ENCODE results near the gene DLX3. TPM values are rescaled to one million over a fixed set of nuclear protein-coding genes. Genes with fewer than 3 reads are reported as not detected.

Gene DLX3
- total and polyA plus RNA-seq, 4 donors = not detected

GRCh38 chr17:49990921-49991320, 4.1 kb downstream of the DLX3 start (continued):
- TF ChIP-seq, protein P1, sequence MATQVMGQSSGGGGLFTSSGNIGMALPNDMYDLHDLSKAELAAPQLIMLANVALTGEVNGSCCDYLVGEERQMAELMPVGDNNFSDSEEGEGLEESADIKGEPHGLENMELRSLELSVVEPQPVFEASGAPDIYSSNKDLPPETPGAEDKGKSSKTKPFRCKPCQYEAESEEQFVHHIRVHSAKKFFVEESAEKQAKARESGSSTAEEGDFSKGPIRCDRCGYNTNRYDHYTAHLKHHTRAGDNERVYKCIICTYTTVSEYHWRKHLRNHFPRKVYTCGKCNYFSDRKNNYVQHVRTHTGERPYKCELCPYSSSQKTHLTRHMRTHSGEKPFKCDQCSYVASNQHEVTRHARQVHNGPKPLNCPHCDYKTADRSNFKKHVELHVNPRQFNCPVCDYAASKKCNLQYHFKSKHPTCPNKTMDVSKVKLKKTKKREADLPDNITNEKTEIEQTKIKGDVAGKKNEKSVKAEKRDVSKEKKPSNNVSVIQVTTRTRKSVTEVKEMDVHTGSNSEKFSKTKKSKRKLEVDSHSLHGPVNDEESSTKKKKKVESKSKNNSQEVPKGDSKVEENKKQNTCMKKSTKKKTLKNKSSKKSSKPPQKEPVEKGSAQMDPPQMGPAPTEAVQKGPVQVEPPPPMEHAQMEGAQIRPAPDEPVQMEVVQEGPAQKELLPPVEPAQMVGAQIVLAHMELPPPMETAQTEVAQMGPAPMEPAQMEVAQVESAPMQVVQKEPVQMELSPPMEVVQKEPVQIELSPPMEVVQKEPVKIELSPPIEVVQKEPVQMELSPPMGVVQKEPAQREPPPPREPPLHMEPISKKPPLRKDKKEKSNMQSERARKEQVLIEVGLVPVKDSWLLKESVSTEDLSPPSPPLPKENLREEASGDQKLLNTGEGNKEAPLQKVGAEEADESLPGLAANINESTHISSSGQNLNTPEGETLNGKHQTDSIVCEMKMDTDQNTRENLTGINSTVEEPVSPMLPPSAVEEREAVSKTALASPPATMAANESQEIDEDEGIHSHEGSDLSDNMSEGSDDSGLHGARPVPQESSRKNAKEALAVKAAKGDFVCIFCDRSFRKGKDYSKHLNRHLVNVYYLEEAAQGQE (IDR thresholded peaks at IDR 0.05) = no peak

DNA sequence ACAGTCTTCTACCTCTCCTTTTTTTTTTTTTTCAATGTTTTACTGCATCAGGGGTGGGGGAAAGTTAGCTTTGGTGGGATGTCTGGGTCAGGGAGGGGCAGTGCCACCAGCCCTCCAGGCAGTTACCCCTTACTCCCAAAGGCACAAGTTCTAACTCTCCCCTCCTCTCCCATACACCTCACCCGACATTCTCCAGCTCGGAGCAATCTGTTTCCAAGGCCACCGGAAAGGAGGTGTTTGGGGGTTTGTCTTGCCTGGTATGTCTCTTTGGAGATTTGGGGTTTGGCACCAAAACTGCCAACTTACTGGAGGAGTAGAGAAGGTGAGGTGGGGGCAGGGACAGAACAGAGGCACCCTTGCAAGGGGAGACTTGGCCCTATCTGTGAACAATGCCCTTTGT, 4.7 kb downstream of the DLX3 start:
- peaks cover under 1 to 15% (median 10%) of the 10 kb centered on the region in 4 donors for H3K27me3 ChIP-seq (ENCODE audit: control insufficient read depth in 4 of 4, insufficient read depth in 4 of 4, low read length in 3 of 4)
- 32% methylated on average over 3 of the region's 3 CpGs for WGBS
- H3K36me3 ChIP-seq (ENCODE audit: control insufficient read depth in 4 of 4, insufficient read depth in 3 of 4, low read depth in 1 of 4, low read length in 3 of 4) = no peaks in the 10 kb centered on the region
- H3K4me3 ChIP-seq (ENCODE audit: low read depth in 1 of 3, low read length in 3 of 3) = no peak overlapping the region
- no peak for DNase-seq (ENCODE audit: low spot score)
- peaks cover 6 to 23% (median 14%) of the 10 kb centered on the region in 4 donors for H3K4me1 ChIP-seq (ENCODE audit: control insufficient read depth in 4 of 4, insufficient read depth in 4 of 4, low read length in 3 of 4)
- H3K27ac ChIP-seq (ENCODE audit: low read depth in 1 of 2, low read length in 2 of 2) = no peak overlapping the region
- H3K9ac ChIP-seq (ENCODE audit: low read depth in 1 of 2, low read length in 2 of 2) = no peak overlapping the region
- no peaks in the 10 kb centered on the region for H3K9me3 ChIP-seq (ENCODE audit: control insufficient read depth in 4 of 4, low read length in 3 of 4)
- TF ChIP-seq RAD21 (IDR thresholded peaks at IDR 0.05) = no peak
- no peak for TF ChIP-seq ZBTB33 (IDR thresholded peaks at IDR 0.05)
- TF ChIP-seq JUND (IDR thresholded peaks at IDR 0.05) = no peak

DNA sequence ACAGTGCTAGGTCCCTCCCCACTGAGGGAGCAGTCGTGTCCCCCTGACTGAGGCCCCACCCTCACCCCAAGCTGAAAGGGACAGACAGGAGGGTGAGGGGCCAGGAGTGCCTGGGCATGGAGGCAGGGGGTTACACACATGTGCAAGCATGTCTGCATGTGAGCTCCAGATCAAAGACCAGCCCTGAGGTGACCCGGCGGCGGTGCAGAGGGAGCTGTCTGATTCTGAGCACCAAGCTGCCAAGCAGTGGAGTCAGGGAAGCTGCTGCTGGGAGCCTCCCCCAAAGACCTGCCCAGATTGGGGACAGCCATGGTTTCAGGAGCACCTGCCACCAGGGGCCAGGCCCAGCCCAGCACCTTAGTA, 5.5 kb downstream of the DLX3 start:
- Histone ChIP-seq H3K4me3 (ENCODE audit: low read depth in 1 of 3, low read length in 3 of 3) (no peak overlapping the region), H3K4me1 (ENCODE audit: control insufficient read depth in 4 of 4, insufficient read depth in 4 of 4, low read length in 3 of 4) (peaks cover 6 to 16% (median 13%) of the 10 kb centered on the region in 4 donors), H3K36me3 (ENCODE audit: control insufficient read depth in 4 of 4, insufficient read depth in 3 of 4, low read depth in 1 of 4, low read length in 3 of 4) (no peaks in the 10 kb centered on the region), H3K27ac (ENCODE audit: low read depth in 1 of 2, low read length in 2 of 2) (no peak overlapping the region), H3K9ac (ENCODE audit: low read depth in 1 of 2, low read length in 2 of 2) (no peak overlapping the region), H3K9me3 (ENCODE audit: control insufficient read depth in 4 of 4, low read length in 3 of 4) (no peaks in the 10 kb centered on the region), H3K27me3 (ENCODE audit: control insufficient read depth in 4 of 4, insufficient read depth in 4 of 4, low read length in 3 of 4) (peaks cover 0 to 11% (median 9%) of the 10 kb centered on the region in 4 donors)
- WGBS = 76% methylated on average over 4 of the region's 4 CpGs
- no peak for DNase-seq (ENCODE audit: low spot score)
- TF ChIP-seq ATF3 (IDR thresholded peaks at IDR 0.05) (no peak), JUND (IDR thresholded peaks at IDR 0.05) (no peak), TAF1 (conservative IDR thresholded peaks at IDR 0.05) (no peak), SP1 (IDR thresholded peaks at IDR 0.05) (no peak), HNF4G (IDR thresholded peaks at IDR 0.05) (no peak)
- TF ChIP-seq, protein P2, sequence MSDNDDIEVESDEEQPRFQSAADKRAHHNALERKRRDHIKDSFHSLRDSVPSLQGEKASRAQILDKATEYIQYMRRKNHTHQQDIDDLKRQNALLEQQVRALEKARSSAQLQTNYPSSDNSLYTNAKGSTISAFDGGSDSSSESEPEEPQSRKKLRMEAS (IDR thresholded peaks at IDR 0.05) = no peak
- TF ChIP-seq, protein P1 (IDR thresholded peaks at IDR 0.05) = no peak
